Body of pancreas (tissue), 4 donors: ENCODE results near the gene C4orf54.

Experiments
- CTCF ChIP-seq, 7 experiments: fragments of 450-650 bp in 4 of 7; fragments of 200-600 bp in 3 of 7; sonication (generic) in 3 of 7; IDR thresholded peaks; one replicate each; pipeline ENCODE4 v1.5.1; 2016 to 2019; ENCODE audit warnings: antibody characterized with exemption in 7 of 7
- POLR2A ChIP-seq, 3 donors: fragments of 450-650 bp; IDR thresholded peaks; one replicate each; pipeline ENCODE4 v1.6.1; 2016; ENCODE audit warnings: antibody characterized with exemption in 3 of 3, mild to moderate bottlenecking in 2 of 3

- TF ChIP-seq CTCF (IDR thresholded peaks at IDR 0.05) (no peak), POLR2A (IDR thresholded peaks at IDR 0.05) (no peak)
Measured at GRCh38 chr4:99668472-99668871, 10.8 kb upstream of the C4orf54 start.
